ENCODE results near the gene SDK1.
"Not testable (repeated sequence)": the region's sequence is repeated elsewhere in the genome, so short reads cannot be mapped to it uniquely, and the experiment has no call there.

- TF ChIP-seq CTCF (IDR thresholded peaks at IDR 0.05; ENCODE audit: extremely low read depth in 1 of 2, insufficient read depth in 1 of 2, low read depth in 1 of 2, low read length in 2 of 2); POLR2A (IDR thresholded peaks at IDR 0.05; ENCODE audit: low read depth, low read length); EZH2 (IDR thresholded peaks at IDR 0.05; ENCODE audit: borderline replicate concordance, low read depth, low read length, severe bottlenecking); POLR2AphosphoS5 (IDR thresholded peaks at IDR 0.05; ENCODE audit: insufficient read depth, low read depth, low read length); JUN (IDR thresholded peaks at IDR 0.05; ENCODE audit: borderline replicate concordance, insufficient read depth, insufficient read length, low read depth): not testable (repeated sequence)
These were observed 963.2 kb downstream of the SDK1 start for GRCh38 chr7:4264206-4264605.

Data from endothelial cell of umbilical vein (primary cell).